SK-N-SH (cell line): ENCODE data around the gene CDO1. TPM values are rescaled to one million over a fixed set of nuclear protein-coding genes. Genes with fewer than 3 reads are reported as not detected.

Experiments
- CHD2 ChIP-seq: fragments of 150-350 bp; IDR thresholded peaks from 2 replicates; pipeline ENCODE4 v1.6.1; 2018; ENCODE audit warnings: low read length; ENCODE audit not compliant: partially characterized antibody
- EZH2phosphoT487 ChIP-seq: fragments of 200-600 bp; sonication (generic); IDR thresholded peaks from 2 replicates; pipeline ENCODE4 v1.6.1; 2017; ENCODE audit warnings: low read depth, mixed run types, mild to moderate bottlenecking, antibody characterized with exemption, moderate library complexity, borderline replicate concordance
- FOSL2 ChIP-seq: IDR thresholded peaks from 2 replicates; pipeline ENCODE4 v1.4.0; 2012; ENCODE audit warnings: low read depth, mild to moderate bottlenecking, moderate library complexity, borderline replicate concordance
- FOXJ3 ChIP-seq: sonication (generic); formaldehyde crosslinking; IDR thresholded peaks from 2 replicates; pipeline ENCODE4 v1.5.1; 2020; ENCODE audit warnings: mild to moderate bottlenecking, missing genetic modification reagents
- FOXM1 ChIP-seq: IDR thresholded peaks from 2 replicates; pipeline ENCODE4 v1.4.0; 2012; ENCODE audit warnings: low read depth, mild to moderate bottlenecking
- GABPA ChIP-seq: IDR thresholded peaks from 2 replicates; pipeline ENCODE4 v1.4.0; 2012; ENCODE audit warnings: low read depth, mild to moderate bottlenecking
- GATA2 ChIP-seq: sonication (generic); formaldehyde crosslinking; IDR thresholded peaks from 2 replicates; pipeline ENCODE4 v1.5.0; 2020; ENCODE audit warnings: mild to moderate bottlenecking, missing genetic modification reagents
- JUND ChIP-seq: IDR thresholded peaks from 2 replicates; pipeline ENCODE4 v1.4.0; 2012
- NRF1 ChIP-seq: IDR thresholded peaks from 2 replicates; pipeline ENCODE4 v1.6.1; 2012; ENCODE audit warnings: low read depth, mild to moderate bottlenecking, low read length
- PBX3 ChIP-seq: IDR thresholded peaks from 2 replicates; pipeline ENCODE4; 2012
- POLR2AphosphoS5 ChIP-seq: IDR thresholded peaks from 2 replicates; pipeline ENCODE4 v1.6.1; 2012; ENCODE audit warnings: low read depth, low read length
- RAD21 ChIP-seq: IDR thresholded peaks from 2 replicates; pipeline ENCODE4 v1.6.1; 2012; ENCODE audit warnings: mild to moderate bottlenecking, low read length
- RCOR1 ChIP-seq: fragments of 150-350 bp; IDR thresholded peaks from 2 replicates; pipeline ENCODE4 v1.6.1; 2017; ENCODE audit warnings: antibody characterized with exemption, low read length
- REST ChIP-seq: IDR thresholded peaks from 2 replicates; pipeline ENCODE4 v1.6.1; 2012; ENCODE audit warnings: mild to moderate bottlenecking, low read depth, low read length, moderate library complexity
- RFX5 ChIP-seq: IDR thresholded peaks from 2 replicates; pipeline ENCODE4 v1.6.1; 2012; ENCODE audit warnings: mild to moderate bottlenecking, improper control_type of control experiment, low read length
- RXRA ChIP-seq: IDR thresholded peaks from 2 replicates; pipeline ENCODE4 v1.4.0; 2012; ENCODE audit warnings: low read depth, mild to moderate bottlenecking, borderline replicate concordance
- TAF1 ChIP-seq: IDR thresholded peaks from 2 replicates; pipeline ENCODE4 v1.6.1; 2012; ENCODE audit warnings: low read depth, mild to moderate bottlenecking, low read length, moderate library complexity, borderline replicate concordance
- TEAD4 ChIP-seq: IDR thresholded peaks from 2 replicates; pipeline ENCODE4 v1.4.0; 2012; ENCODE audit warnings: mild to moderate bottlenecking, borderline replicate concordance; ENCODE audit not compliant: insufficient read depth
- polyA plus RNA-seq, 3 experiments: library from polyadenylated mRNA; depleted of rRNA; stranded (reverse); fragments of >200 nt; gene quantifications; 2 replicates each; pipeline ENCODE4 v1.2.3, GENCODE V29; 2012
- TF ChIP-seq, protein P1 (sequence below): IDR thresholded peaks from 2 replicates; pipeline ENCODE4 v1.4.0; 2012; ENCODE audit warnings: low read depth

CDO1 gene
- polyA plus RNA-seq, 1 of the 3 experiments (the other 2 are of a cell fraction): 3.1 TPM

GRCh38 chr5:115841382-115842088, 25.1 kb upstream of the CDO1 start, which contains the start of the genes AP3S1 and ATG12 (continued):
- no peak for TF ChIP-seq RCOR1
- no peak for TF ChIP-seq FOXM1
- peak; percentile 71 for TF ChIP-seq REST
- TF ChIP-seq NRF1: no peak
- no peak for TF ChIP-seq PBX3
- TF ChIP-seq GATA2: no peak
- TF ChIP-seq RXRA: no peak; the same call in 1 of the 2 replicates
- TF ChIP-seq POLR2AphosphoS5: peak; percentile 97
- peak; percentile 77 for TF ChIP-seq GABPA
- no peak for TF ChIP-seq FOSL2
- TF ChIP-seq TEAD4: no peak
- TF ChIP-seq TAF1: peak; percentile 99
- TF ChIP-seq EZH2phosphoT487: no peak
- TF ChIP-seq, protein P1, sequence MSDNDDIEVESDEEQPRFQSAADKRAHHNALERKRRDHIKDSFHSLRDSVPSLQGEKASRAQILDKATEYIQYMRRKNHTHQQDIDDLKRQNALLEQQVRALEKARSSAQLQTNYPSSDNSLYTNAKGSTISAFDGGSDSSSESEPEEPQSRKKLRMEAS: peak; percentile 94
- no peak for TF ChIP-seq FOXJ3 (CRISPR knock-in tag)
- no peak for TF ChIP-seq RAD21
- TF ChIP-seq CHD2: peak; percentile 4
- no peak; the same call in 1 of the 2 replicates for TF ChIP-seq RFX5
- TF ChIP-seq JUND: no peak
